HEK293 (cell line): ENCODE measurements around the gene E2F1.
"Not testable (repeated sequence)": the region's sequence is repeated elsewhere in the genome, so short reads cannot be mapped to it uniquely, and the experiment has no call there.

Experiments
- CTCF ChIA-PET: fragments of 350-600 bp; formaldehyde crosslinking; extraction: SDS; loops from one replicate; lab custom pipeline; 2021; ENCODE audit warnings: antibody characterized with exemption; lab: Yijun Ruan, JAX
- POLR2A ChIA-PET: fragments of 300-600 bp; formaldehyde crosslinking; extraction: SDS; loops from one replicate; lab custom pipeline; 2020; ENCODE audit warnings: antibody characterized with exemption, inconsistent platforms; lab: Yijun Ruan, JAX
- H3K27ac ChIP-seq: fragments of 200-500 bp; sonication (Bioruptor generic); 2 replicates; pipeline ENCODE4 v1.5.1; 2014; ENCODE audit warnings: low read depth, low read length, control low read depth, inconsistent platforms; ENCODE audit errors: extremely low read depth
- H3K36me3 ChIP-seq, 2 experiments: fragments of 200-500 bp in 1 of 2; sonication (Bioruptor generic) in 1 of 2; 1 replicate in 1 of 2; 2 replicates in 1 of 2; pipeline ENCODE4 v1.5.1; 2014 to 2017; ENCODE audit warnings: inconsistent platforms in 2 of 2, low read length in 2 of 2; ENCODE audit not compliant: control insufficient read depth in 2 of 2, insufficient read depth in 1 of 2
- H3K4me1 ChIP-seq: fragments of 200-500 bp; sonication (Bioruptor generic); 2 replicates; pipeline ENCODE4 v1.5.1; 2014; ENCODE audit warnings: mild to moderate bottlenecking, low read length, inconsistent platforms; ENCODE audit not compliant: control insufficient read depth, insufficient read depth
- H3K4me3 ChIP-seq: 2 replicates; pipeline ENCODE4 v1.5.1; 2011; ENCODE audit warnings: low read depth, mild to moderate bottlenecking, control low read depth, low read length, moderate library complexity
- H3K9me3 ChIP-seq: fragments of 200-500 bp; sonication (Bioruptor generic); 2 replicates; pipeline ENCODE4 v1.5.1; 2014; ENCODE audit warnings: low read depth, low read length, inconsistent platforms; ENCODE audit not compliant: control insufficient read depth, insufficient read depth
- ATF2 ChIP-seq: fragments of 450-650 bp; formaldehyde crosslinking; IDR thresholded peaks from 2 replicates; pipeline ENCODE4 v1.5.1; 2016; ENCODE audit warnings: missing biosample characterization, missing genetic modification characterization, low read depth
- KLF1 ChIP-seq: fragments of 450-650 bp; formaldehyde crosslinking; IDR thresholded peaks from 2 replicates; pipeline ENCODE4 v1.5.1; 2016; ENCODE audit warnings: missing biosample characterization, missing genetic modification characterization
- KLF9 ChIP-seq: fragments of 450-650 bp; formaldehyde crosslinking; IDR thresholded peaks from 2 replicates; pipeline ENCODE4 v1.5.1; 2016; ENCODE audit warnings: missing biosample characterization, missing genetic modification characterization, low read depth
- OSR2 ChIP-seq: fragments of 450-650 bp; formaldehyde crosslinking; IDR thresholded peaks from 2 replicates; pipeline ENCODE4 v1.5.1; 2016; ENCODE audit warnings: missing biosample characterization, missing genetic modification characterization
- TRIM28 ChIP-seq: IDR thresholded peaks from 2 replicates; pipeline ENCODE4 v1.6.1; 2011; ENCODE audit warnings: low read length, control low read depth, borderline replicate concordance
- ZBTB10 ChIP-seq: fragments of 450-650 bp; formaldehyde crosslinking; IDR thresholded peaks from 2 replicates; pipeline ENCODE4 v1.5.1; 2016; ENCODE audit warnings: missing biosample characterization, missing genetic modification characterization
- ZNF138 ChIP-seq: fragments of 450-650 bp; formaldehyde crosslinking; IDR thresholded peaks from 2 replicates; pipeline ENCODE4 v1.5.1; 2016; ENCODE audit warnings: missing biosample characterization, missing genetic modification characterization, borderline replicate concordance
- ZNF140 ChIP-seq: fragments of 450-650 bp; formaldehyde crosslinking; IDR thresholded peaks from 2 replicates; pipeline ENCODE4 v1.5.1; 2016; ENCODE audit warnings: missing biosample characterization, missing genetic modification characterization
- ZNF174 ChIP-seq: fragments of 450-650 bp; formaldehyde crosslinking; IDR thresholded peaks from 2 replicates; pipeline ENCODE4 v1.5.0; 2017; ENCODE audit warnings: missing biosample characterization, mild to moderate bottlenecking, missing genetic modification characterization
- ZNF324 ChIP-seq: fragments of 450-650 bp; formaldehyde crosslinking; IDR thresholded peaks from 2 replicates; pipeline ENCODE4 v1.5.1; 2016; ENCODE audit warnings: missing biosample characterization, missing genetic modification characterization
- ZNF362 ChIP-seq: fragments of 450-650 bp; formaldehyde crosslinking; IDR thresholded peaks from 2 replicates; pipeline ENCODE4 v1.5.1; 2016; ENCODE audit warnings: missing biosample characterization, missing genetic modification characterization
- ZNF473 ChIP-seq: fragments of 450-650 bp; formaldehyde crosslinking; IDR thresholded peaks from 2 replicates; pipeline ENCODE4 v1.5.1; 2017; ENCODE audit warnings: missing biosample characterization, missing genetic modification characterization
- ZNF518A ChIP-seq: fragments of 450-650 bp; formaldehyde crosslinking; conservative IDR thresholded peaks from 2 replicates; pipeline ENCODE4 v1.5.1; 2016; ENCODE audit warnings: low read depth, missing biosample characterization, missing genetic modification characterization
- ZNF555 ChIP-seq: fragments of 450-650 bp; formaldehyde crosslinking; conservative IDR thresholded peaks from 2 replicates; pipeline ENCODE4 v1.5.1; 2017; ENCODE audit warnings: missing biosample characterization, mild to moderate bottlenecking, missing genetic modification characterization, inconsistent platforms
- ZNF561 ChIP-seq: fragments of 450-650 bp; IDR thresholded peaks from 2 replicates; pipeline ENCODE4 v1.5.1; 2018; ENCODE audit warnings: missing biosample characterization, missing genetic modification characterization, borderline replicate concordance
- ZNF585B ChIP-seq: fragments of 450-650 bp; formaldehyde crosslinking; IDR thresholded peaks from 2 replicates; pipeline ENCODE4 v1.5.1; 2016; ENCODE audit warnings: missing biosample characterization, missing genetic modification characterization
- ZNF629 ChIP-seq: fragments of 450-650 bp; formaldehyde crosslinking; IDR thresholded peaks from 2 replicates; pipeline ENCODE4 v1.5.1; 2017; ENCODE audit warnings: missing biosample characterization, missing genetic modification characterization
- ZNF660 ChIP-seq: fragments of 450-650 bp; IDR thresholded peaks from 2 replicates; pipeline ENCODE4 v1.5.1; 2018; ENCODE audit warnings: missing biosample characterization, mild to moderate bottlenecking, missing genetic modification characterization
- ZSCAN16 ChIP-seq: fragments of 450-650 bp; formaldehyde crosslinking; IDR thresholded peaks from 2 replicates; pipeline ENCODE4 v1.5.1; 2016; ENCODE audit warnings: missing biosample characterization, missing genetic modification characterization
- TF ChIP-seq, protein P1 (sequence below): fragments of 450-650 bp; formaldehyde crosslinking; IDR thresholded peaks from 2 replicates; pipeline ENCODE4 v1.5.1; 2016; ENCODE audit warnings: missing biosample characterization, missing genetic modification characterization
- TF ChIP-seq, protein P2 (sequence below): fragments of 450-650 bp; formaldehyde crosslinking; IDR thresholded peaks from 2 replicates; pipeline ENCODE4 v1.5.1; 2016; ENCODE audit warnings: missing biosample characterization, missing genetic modification characterization

Gene E2F1

GRCh38 chr20:33635341-33635740 lies 50.8 kb downstream of the E2F1 start:
- H3K4me1 ChIP-seq: no peaks in the 10 kb centered on the region
- H3K36me3 ChIP-seq: peaks cover 3 to 50% of the 10 kb centered on the region in 2 experiments; a peak in 2 of 3 replicates
- H3K9me3 ChIP-seq: no peaks in the 10 kb centered on the region
- POLR2A ChIA-PET: no interaction called here
- TF ChIP-seq ZNF660 (tag by site-specific recombination) (no peak), ZNF324 (no peak), TRIM28 (no peak), ZNF561 (no peak), ZNF140 (tag by site-specific recombination) (no peak), OSR2 (no peak), ZSCAN16 (tag by site-specific recombination) (no peak), ZNF473 (tag by site-specific recombination) (no peak), ZBTB10 (no peak), ZNF174 (tag by site-specific recombination) (no peak), ZNF138 (no peak)
- TF ChIP-seq, protein P1, sequence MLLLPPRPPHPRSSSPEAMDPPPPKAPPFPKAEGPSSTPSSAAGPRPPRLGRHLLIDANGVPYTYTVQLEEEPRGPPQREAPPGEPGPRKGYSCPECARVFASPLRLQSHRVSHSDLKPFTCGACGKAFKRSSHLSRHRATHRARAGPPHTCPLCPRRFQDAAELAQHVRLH (tag by site-specific recombination): no peak
- TF ChIP-seq, all 188 proteins: peak for 0
- Histone ChIP-seq H3K27ac (no peak overlapping the region), H3K4me3 (no peak overlapping the region)
- CTCF ChIA-PET: no interaction called here

DNA sequence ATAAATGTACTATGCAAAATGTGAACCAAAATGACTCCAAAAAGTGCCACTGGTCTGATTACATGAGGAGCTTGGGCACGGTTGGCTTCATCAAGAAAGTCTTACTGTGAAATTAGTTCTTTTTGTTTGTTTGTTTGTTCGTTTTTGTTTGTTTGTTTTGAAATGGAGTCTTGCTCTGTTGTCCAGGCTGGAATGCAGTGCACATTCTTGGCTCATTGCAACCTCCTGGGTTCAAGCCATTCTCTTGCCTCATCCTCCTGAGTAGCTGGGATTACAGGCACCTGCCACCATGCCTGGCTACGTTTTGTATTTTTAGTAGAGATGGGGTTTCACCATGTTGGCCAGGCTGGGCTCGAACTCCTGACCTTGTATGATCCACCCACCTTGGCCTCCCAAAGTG lies 54.3 kb downstream of the E2F1 start:
- H3K4me3 ChIP-seq, H3K27ac ChIP-seq, H3K4me1 ChIP-seq, H3K9me3 ChIP-seq, POLR2A ChIA-PET: not testable (repeated sequence)
- H3K36me3 ChIP-seq: peaks cover 11 to 56% of the 10 kb centered on the region in 2 experiments; a peak in 2 of 3 replicates
- CTCF ChIA-PET: interaction anchor here (1.1 to 1.3 kb wide), 2 partner anchors 27 to 174 kb away, joined by 3 to 5 read pairs; no protein-coding TSS in a partner anchor

DNA sequence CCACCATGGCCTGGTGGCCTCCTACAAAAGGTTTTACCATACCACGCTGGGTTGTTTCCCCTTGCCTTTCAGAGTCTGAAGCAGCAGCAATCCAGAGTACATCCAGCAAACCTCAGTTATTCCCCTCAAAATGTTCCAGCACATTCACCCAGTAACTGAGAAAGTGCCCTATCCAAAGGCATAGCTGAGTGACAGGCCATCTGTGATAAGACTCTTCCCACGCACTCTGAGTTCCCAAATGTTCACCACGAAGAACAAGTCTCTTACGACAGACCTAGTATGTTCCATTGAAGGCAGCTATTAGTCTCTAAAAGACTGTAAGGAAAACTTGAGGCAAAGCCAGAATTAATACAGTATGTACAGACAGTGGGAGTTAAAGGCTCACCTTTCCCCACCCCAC lies 55.7 kb downstream of the E2F1 start:
- CTCF ChIA-PET: interaction anchor here (1.3 kb wide), 1 partner anchor 173 kb away, joined by 5 read pairs; no protein-coding TSS in a partner anchor
- Histone ChIP-seq H3K9me3 (no peaks in the 10 kb centered on the region), H3K4me3 (no peak overlapping the region), H3K36me3 (peaks cover 11 to 65% of the 10 kb centered on the region in 2 experiments; a peak in 2 of 3 replicates), H3K27ac (no peak overlapping the region), H3K4me1 (no peaks in the 10 kb centered on the region)
- POLR2A ChIA-PET: no interaction called here
- TF ChIP-seq ZNF518A (tag by site-specific recombination) (no peak), ZNF629 (tag by site-specific recombination) (no peak), ZNF585B (tag by site-specific recombination) (no peak), ZNF555 (tag by site-specific recombination) (no peak), KLF9 (tag by site-specific recombination) (no peak), KLF1 (tag by site-specific recombination) (no peak), ZNF362 (tag by site-specific recombination) (no peak), ATF2 (no peak)
- TF ChIP-seq, protein P2, sequence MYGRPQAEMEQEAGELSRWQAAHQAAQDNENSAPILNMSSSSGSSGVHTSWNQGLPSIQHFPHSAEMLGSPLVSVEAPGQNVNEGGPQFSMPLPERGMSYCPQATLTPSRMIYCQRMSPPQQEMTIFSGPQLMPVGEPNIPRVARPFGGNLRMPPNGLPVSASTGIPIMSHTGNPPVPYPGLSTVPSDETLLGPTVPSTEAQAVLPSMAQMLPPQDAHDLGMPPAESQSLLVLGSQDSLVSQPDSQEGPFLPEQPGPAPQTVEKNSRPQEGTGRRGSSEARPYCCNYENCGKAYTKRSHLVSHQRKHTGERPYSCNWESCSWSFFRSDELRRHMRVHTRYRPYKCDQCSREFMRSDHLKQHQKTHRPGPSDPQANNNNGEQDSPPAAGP: no peak
